OCI-LY1 (cell line): ENCODE measurements around the gene CTRL.

Source experiments
- EZH2 ChIP-seq: fragments of 200-600 bp; sonication (generic), shearing (Covaris generic); IDR thresholded peaks from 2 replicates; pipeline ENCODE4 v1.8.0; 2017; ENCODE audit warnings: borderline replicate concordance, mixed run types, mild to moderate bottlenecking, antibody characterized with exemption, low read length, moderate library complexity, mixed read lengths
- TF ChIP-seq, protein P1 (sequence below): fragments of 200-600 bp; sonication (generic), shearing (Covaris generic); IDR thresholded peaks from 2 replicates; pipeline ENCODE4 v1.5.1; 2017; ENCODE audit warnings: mild to moderate bottlenecking, antibody characterized with exemption, low read length, moderate library complexity, mixed read lengths

DNA sequence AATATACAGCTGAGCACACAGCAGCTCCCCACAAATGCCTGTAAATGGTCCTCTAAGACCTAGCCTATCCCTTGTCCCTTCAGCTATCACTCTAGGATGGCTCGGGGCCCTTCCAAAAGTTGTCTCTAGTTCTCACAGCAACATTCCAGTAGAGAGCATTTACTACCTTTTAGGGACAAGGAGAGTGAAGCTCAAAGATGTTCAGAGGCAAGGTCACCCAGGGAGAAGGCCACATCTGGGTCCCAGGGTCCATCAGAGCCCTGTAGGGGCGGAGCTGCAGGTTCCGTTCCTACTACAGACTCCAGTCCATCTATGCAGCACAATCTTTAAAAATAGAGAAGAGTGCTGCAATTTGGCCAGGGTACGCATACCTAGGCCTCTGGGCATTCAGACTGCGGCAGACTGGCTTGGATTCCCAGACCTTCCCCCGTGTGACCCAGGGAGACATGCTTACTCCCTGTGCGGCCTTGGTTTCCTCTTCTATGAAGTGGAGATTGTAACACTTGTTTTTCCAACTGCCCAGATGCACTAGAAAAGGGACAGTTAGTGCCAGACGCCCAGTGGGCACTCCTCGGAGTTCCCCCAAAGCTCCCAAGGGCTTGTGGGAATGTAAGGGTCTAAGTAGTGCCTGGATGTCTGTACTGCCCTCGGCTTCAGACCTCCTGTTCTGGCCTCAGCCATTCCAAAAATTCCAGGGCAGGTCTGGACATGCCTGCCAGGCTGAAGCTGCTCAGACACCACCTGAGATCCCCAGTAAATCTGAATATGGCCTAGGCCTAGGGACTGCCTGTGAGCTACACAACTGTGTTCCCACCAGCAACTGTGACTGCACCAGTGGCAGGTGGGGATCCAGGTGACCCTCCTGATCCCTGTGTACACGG, 34.2 kb upstream of the CTRL start:
- TF ChIP-seq, protein P1, sequence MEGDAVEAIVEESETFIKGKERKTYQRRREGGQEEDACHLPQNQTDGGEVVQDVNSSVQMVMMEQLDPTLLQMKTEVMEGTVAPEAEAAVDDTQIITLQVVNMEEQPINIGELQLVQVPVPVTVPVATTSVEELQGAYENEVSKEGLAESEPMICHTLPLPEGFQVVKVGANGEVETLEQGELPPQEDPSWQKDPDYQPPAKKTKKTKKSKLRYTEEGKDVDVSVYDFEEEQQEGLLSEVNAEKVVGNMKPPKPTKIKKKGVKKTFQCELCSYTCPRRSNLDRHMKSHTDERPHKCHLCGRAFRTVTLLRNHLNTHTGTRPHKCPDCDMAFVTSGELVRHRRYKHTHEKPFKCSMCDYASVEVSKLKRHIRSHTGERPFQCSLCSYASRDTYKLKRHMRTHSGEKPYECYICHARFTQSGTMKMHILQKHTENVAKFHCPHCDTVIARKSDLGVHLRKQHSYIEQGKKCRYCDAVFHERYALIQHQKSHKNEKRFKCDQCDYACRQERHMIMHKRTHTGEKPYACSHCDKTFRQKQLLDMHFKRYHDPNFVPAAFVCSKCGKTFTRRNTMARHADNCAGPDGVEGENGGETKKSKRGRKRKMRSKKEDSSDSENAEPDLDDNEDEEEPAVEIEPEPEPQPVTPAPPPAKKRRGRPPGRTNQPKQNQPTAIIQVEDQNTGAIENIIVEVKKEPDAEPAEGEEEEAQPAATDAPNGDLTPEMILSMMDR, result no peak
- no peak for TF ChIP-seq EZH2
